Psoas muscle (tissue), 8 donors: ENCODE results near the gene FUS. TPM values are rescaled to one million over a fixed set of nuclear protein-coding genes. Genes with fewer than 3 reads are reported as not detected.
"Not testable (repeated sequence)": the region's sequence is repeated elsewhere in the genome, so short reads cannot be mapped to it uniquely, and the experiment has no call there.

Experiments
- ATAC-seq, 4 donors: fragments of 200-7000 bp; cut with Tn5 transposase; one replicate each; pipeline ENCODE4 v1.9.1; 2020; ENCODE audit warnings: moderate library complexity in 3 of 4, mild to moderate bottlenecking in 2 of 4
- DNase-seq, 2 donors: peaks; one replicate each; pipeline ENCODE4 v3.0.0-alpha.2; 2020
- H3K27ac ChIP-seq: fragments of 200-600 bp; one replicate; pipeline ENCODE4 v1.8.0; 2022
- H3K27me3 ChIP-seq, 3 donors: fragments of 200-600 bp in 1 of 3; one replicate each; pipeline versions ENCODE4 v1.6.1 to v1.8.0; 2013 to 2022; ENCODE audit warnings: low read length in 2 of 3, mild to moderate bottlenecking in 2 of 3, moderate library complexity in 1 of 3; ENCODE audit not compliant: insufficient read depth in 3 of 3
- H3K36me3 ChIP-seq, 2 donors: fragments of 200-600 bp in 1 of 2; one replicate each; pipeline versions ENCODE4 v1.6.1 to v1.8.0; 2013 to 2022; ENCODE audit warnings: low read depth in 1 of 2, mild to moderate bottlenecking in 1 of 2, moderate library complexity in 1 of 2; ENCODE audit not compliant: insufficient read depth in 1 of 2
- H3K4me1 ChIP-seq: fragments of 200-600 bp; one replicate; pipeline ENCODE4 v1.8.0; 2022
- H3K4me3 ChIP-seq: fragments of 200-600 bp; one replicate; pipeline ENCODE4 v1.8.0; 2022; ENCODE audit warnings: mild to moderate bottlenecking
- H3K9me3 ChIP-seq: fragments of 200-600 bp; one replicate; pipeline ENCODE4 v1.8.0; 2022
- WGBS, 3 donors: extraction: QIAGEN DNeasy Blood & Tissue Kit; methylation state at CpG; one replicate each; pipeline versions ENCODE4 v1.1.6 to v1.1.7; 2013; 5-methylcytosine and 5-hydroxymethylcytosine counted together
- intact Hi-C, 2 donors: fragments of 100-400 bp; cut with DNase I; formaldehyde crosslinking; loops; one replicate each; pipeline versions ENCODE4 v1.11.0 to v1.14.2; 2022
- polyA plus RNA-seq, 3 donors: library from polyadenylated mRNA; stranded (reverse); fragments of 200-250 nt; gene quantifications; one replicate each; pipeline ENCODE4 v1.2.3, GENCODE V29; 2013
- total RNA-seq, 4 donors: library from RNA; stranded (reverse); fragmentation: NEBNext Ultra II Directional in 2 of 4; extraction: Animal tissue kit (Norgen Biotek cat#: 25700) in 2 of 4; gene quantifications; one replicate each; pipeline versions ENCODE4 v1.2.1 to v1.2.4, GENCODE V29; 2021 to 2023
- TF ChIP-seq, protein P1 (sequence below): fragments of 200-600 bp; IDR thresholded peaks from one replicate; pipeline ENCODE4 v1.8.0; 2022; ENCODE audit warnings: antibody characterized with exemption
- donor health status: healthy with polysubstance abuse.
- donor health status: DM: no; HTN: no; CAD: no; lungs with moderate emphysema.
- donor health status: Bipolar disorder and iron deficiency.
- donor health status: healthy.
- donor health status: DM: yes; HTN: yes; CAD: no.
- donor health status: DM: no; HTN: no; CAD: no.
- donor health status: DM: no; HTN: no; CAD: no.
- donor health status: DM: yes; HTN: yes; CAD: no.

FUS gene
- total and polyA plus RNA-seq, 7 donors: 117 to 246 (median 159) TPM

DNA sequence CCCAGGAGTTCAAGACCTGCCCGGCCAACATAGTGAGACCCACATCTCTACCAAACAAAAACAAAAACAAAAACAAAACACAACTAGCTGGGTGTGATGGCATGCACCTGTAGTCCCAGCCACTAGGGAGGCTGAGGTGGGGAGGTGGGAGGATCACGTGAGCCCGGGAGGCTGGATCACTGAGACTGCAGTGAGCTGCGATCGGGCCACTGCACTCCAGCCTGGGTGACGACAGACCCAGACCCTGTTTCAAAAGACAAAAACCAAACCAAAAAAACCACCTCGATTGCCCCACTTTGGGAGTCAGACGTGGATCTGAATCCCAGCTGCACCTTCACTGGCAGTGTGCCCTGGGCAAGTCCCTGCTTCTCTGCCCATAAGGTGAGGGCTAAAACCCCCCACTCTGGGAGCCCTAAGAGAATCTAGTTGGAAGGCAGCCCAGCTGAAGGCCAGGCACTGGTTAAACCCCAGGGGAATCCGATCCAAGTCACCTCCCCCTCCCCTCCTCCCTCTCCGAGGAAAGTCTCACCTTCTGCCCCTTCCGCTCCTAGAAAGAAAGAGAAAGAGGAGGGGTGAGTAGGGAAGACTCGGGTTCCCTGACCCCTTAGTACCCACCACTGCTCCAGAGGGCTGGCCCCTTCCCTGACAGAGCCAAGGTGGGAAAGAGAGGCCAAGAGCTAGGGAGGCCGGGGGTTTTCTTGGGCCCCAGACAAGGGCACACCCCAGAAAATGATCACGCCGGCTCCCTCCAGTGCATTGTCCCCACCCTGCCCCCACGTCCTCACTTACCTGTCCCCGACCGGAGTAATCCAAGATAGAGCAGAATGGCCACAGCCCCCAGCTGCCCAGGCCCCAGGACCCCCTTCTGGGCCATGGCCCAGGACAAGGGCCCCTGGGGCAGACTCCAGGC is 45.1 kb upstream of the FUS start:
- DNase-seq (no peak), ATAC-seq (no peak)
- TF ChIP-seq, protein P1, sequence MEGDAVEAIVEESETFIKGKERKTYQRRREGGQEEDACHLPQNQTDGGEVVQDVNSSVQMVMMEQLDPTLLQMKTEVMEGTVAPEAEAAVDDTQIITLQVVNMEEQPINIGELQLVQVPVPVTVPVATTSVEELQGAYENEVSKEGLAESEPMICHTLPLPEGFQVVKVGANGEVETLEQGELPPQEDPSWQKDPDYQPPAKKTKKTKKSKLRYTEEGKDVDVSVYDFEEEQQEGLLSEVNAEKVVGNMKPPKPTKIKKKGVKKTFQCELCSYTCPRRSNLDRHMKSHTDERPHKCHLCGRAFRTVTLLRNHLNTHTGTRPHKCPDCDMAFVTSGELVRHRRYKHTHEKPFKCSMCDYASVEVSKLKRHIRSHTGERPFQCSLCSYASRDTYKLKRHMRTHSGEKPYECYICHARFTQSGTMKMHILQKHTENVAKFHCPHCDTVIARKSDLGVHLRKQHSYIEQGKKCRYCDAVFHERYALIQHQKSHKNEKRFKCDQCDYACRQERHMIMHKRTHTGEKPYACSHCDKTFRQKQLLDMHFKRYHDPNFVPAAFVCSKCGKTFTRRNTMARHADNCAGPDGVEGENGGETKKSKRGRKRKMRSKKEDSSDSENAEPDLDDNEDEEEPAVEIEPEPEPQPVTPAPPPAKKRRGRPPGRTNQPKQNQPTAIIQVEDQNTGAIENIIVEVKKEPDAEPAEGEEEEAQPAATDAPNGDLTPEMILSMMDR: no peak
- Histone ChIP-seq H3K4me3 (no peak overlapping the region), H3K9me3 (no peaks in the 10 kb centered on the region), H3K4me1 (peaks cover 12% of the 10 kb centered on the region), H3K36me3 (peaks cover 0 to 26% of the 10 kb centered on the region in 2 donors), H3K27me3 (no peaks in the 10 kb centered on the region), H3K27ac (no peak overlapping the region)
- intact Hi-C loops: no loop called here
- 28 to 30% (median 28%) methylated on average over 17 to 18 of the region's 18 CpGs for WGBS, 3 donors

DNA sequence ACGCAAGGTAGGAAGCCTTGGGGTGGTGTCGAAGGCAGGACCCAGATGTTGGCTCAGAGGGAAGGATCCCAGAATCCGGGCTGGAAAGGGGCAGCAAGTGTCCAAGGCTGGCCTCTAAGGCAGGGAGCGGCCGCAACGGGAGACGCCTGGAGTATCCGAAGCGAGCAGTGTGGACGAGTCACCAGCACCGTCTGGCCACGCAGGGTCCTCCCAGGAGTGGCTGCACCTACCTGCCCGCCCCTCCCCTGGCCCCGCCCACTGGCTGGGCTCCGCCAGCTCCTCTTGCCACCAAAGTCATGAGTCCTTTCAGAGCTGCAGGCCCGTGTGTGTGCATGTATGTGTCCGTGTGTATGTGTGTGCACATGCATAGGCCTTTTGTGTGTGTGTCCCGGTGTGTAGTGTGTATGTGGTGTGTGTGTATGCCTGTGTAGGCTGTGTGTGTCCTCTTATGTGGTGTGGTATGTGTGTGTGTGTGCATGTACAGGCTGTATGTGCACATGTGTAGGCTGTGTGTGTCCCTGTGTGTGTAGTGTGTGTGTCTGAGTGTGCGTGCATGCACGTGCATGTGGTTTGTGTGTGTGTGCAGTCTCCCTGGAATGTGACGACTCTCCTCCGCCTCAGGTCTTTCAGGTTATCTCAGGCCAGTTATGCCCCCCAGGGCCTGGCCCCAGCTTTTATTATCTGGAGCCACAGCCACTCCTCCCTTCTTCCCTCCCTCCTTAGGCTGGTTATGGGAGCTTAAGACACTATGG is 44.2 kb upstream of the FUS start, which contains the start of gene PRSS8:
Gene PRSS8 (minus strand): TSS at position 193 of the 752 bp plus-strand sequence. CDS start 229 bp downstream, outside the sequence.
- peaks cover 12% of the 10 kb centered on the region for H3K4me1 ChIP-seq
- no peak within 1 kb of the TSS for H3K4me3 ChIP-seq
- H3K36me3 ChIP-seq: peaks cover 0 to 18% of the 10 kb centered on the region in 2 donors
- no peak for DNase-seq
- H3K9me3 ChIP-seq: no peaks in the 10 kb centered on the region
- no peak within 1 kb of the TSS for H3K27ac ChIP-seq
- TF ChIP-seq, protein P1: no peak
- 55 to 56% (median 56%) methylated on average over 22 of the region's 22 CpGs for WGBS, 3 donors
- ATAC-seq: no peak
- H3K27me3 ChIP-seq: no peaks in the 10 kb centered on the region
- intact Hi-C loops: no loop called here

DNA sequence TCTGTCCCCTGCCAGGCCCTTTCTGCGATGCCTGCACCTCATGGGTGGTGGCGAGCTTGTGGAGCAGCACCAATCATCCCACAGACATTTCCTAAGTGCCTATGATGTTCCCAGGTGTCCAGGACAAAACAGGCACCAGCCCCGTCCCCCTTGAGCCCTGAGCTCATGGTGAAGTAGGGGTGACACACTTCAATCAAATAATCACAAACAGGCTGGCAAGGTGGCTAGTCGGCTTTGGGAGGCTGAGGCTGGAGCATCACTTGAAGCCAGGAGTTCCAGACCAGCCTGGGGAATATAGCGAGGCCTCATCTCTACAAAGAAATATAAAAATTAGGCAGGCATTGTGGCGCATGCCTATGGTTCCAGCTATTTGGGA is 43.7 kb upstream of the FUS start:
- no peak for DNase-seq
- WGBS, 3 donors: 84 to 93% (median 90%) methylated on average over 6 of the region's 6 CpGs
- intact Hi-C loops: no loop called here
- Histone ChIP-seq H3K4me3 (no peak overlapping the region), H3K9me3 (no peaks in the 10 kb centered on the region), H3K27me3 (no peaks in the 10 kb centered on the region), H3K4me1 (peaks cover 13% of the 10 kb centered on the region), H3K27ac (no peak overlapping the region), H3K36me3 (peaks cover 0 to 12% of the 10 kb centered on the region in 2 donors)
- TF ChIP-seq, protein P1: no peak
- ATAC-seq: no peak

DNA sequence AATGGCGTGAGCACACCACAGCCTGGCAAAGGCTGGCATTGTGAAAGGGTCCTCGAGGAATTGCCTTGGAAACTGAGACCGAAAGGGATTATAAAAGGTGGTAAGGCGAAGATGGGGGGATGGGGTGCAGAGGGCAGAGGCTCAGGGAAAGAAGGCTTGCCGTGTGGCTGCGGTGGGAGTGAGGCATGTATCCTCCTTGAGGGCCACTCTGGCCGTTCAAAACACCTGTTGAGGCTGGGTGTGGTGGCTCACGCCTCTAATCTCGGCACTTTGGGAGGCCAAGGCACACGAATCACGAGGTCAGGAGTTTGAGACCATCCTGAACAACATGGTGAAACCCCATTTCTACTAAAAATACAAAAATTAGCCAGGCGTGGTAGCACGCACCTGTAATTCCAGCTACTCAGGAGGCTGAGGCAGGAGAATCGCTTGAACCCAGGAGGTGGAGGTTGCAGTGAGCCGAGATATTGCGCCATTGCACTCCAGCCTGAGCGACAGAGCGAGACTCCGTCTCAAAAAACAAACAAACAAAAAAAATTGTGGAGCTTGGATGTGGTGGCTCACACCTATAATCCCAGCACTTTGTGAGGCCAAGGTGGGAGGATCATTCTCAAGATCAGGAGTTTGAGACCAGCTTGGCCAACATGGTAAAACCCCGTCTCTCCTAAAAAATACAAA is 43.0 kb upstream of the FUS start:
- WGBS, 3 donors: 85 to 89% (median 86%) methylated on average over 20 of the region's 20 CpGs
- ATAC-seq, H3K36me3 ChIP-seq, intact Hi-C loops, H3K4me3 ChIP-seq, H3K9me3 ChIP-seq, H3K27ac ChIP-seq, H3K27me3 ChIP-seq, DNase-seq: not testable (repeated sequence)
- H3K4me1 ChIP-seq: peaks cover 20% of the 10 kb centered on the region
